ENCODE measurements around the gene HK1.

- TF ChIP-seq CTCF (IDR thresholded peaks at IDR 0.05) = no peak
- no peak for TF ChIP-seq POLR2A (IDR thresholded peaks at IDR 0.05)
These were observed 45.3 kb downstream of the HK1 start for GRCh38 chr10:69323622-69324021.

Data from adrenal gland (tissue), 5 donors.